ENCODE measurements around the gene ASB7. TPM values are rescaled to one million over a fixed set of nuclear protein-coding genes. Genes with fewer than 3 reads are reported as not detected.
A peak's percentile ranks its signal among the peaks of the same experiment; 100 is the strongest.
"Not testable (repeated sequence)": the region's sequence is repeated elsewhere in the genome, so short reads cannot be mapped to it uniquely, and the experiment has no call there.

ASB7 gene
- total RNA-seq, 3 donors from 2014 or later (not counting 1 experiment from before 2014, with no cell fraction given), result 16.1 to 23.1 (median 20.5) TPM

GRCh38 chr15:100580414-100580813, 22.0 kb upstream of the ASB7 start:
- peaks cover 0 to 7% of the 10 kb centered on the region in 2 donors for H3K9me3 Mint-ChIP-seq
- peaks cover 19 to 40% of the 10 kb centered on the region in 2 donors for H3K4me1 Mint-ChIP-seq
- no peaks in the 10 kb centered on the region for H3K27me3 Mint-ChIP-seq (ENCODE audit: low read depth in 2 of 2)
- no peak overlapping the region for H3K4me3 ChIP-seq (ENCODE audit: low read length)
- no peaks in the 10 kb centered on the region for H3K9me3 ChIP-seq (ENCODE audit: control insufficient read depth, insufficient read depth, low read length)
- H3K4me3 Mint-ChIP-seq, result no peak overlapping the region
- ATAC-seq (no peak), DNase-seq (peak in 1 of 2 donors; percentile 44)
- no peaks in the 10 kb centered on the region for H3K27me3 ChIP-seq (ENCODE audit: control insufficient read depth, insufficient read depth, low read length)
- H3K36me3 ChIP-seq (ENCODE audit: control insufficient read depth, insufficient read depth, low read length), result peaks cover 2% of the 10 kb centered on the region
- no peaks in the 10 kb centered on the region for H3K4me1 ChIP-seq (ENCODE audit: control insufficient read depth, insufficient read depth, low read length)
- intact Hi-C loops (cut with micrococcal nuclease), result no loop called here
- H3K27ac Mint-ChIP-seq, result peak overlapping the region in 1 of 2 donors; percentile 38
- WGBS (ENCODE audit: insufficient coverage), result 93% methylated on average over 4 of the region's 4 CpGs
- TF ChIP-seq CTCF (IDR thresholded peaks at IDR 0.05), result no peak
- no peak overlapping the region for H3K27ac ChIP-seq (ENCODE audit: low read length)
- no peaks in the 10 kb centered on the region for H3K36me3 Mint-ChIP-seq

GRCh38 chr15:100588638-100589242, 13.6 kb upstream of the ASB7 start:
- 100% methylated on average over 1 of the region's 1 CpG for WGBS (ENCODE audit: insufficient coverage)
- intact Hi-C loops (cut with micrococcal nuclease), result no loop called here

GRCh38 chr15:100591163-100591562, 11.2 kb upstream of the ASB7 start:
- H3K4me1 Mint-ChIP-seq, result peaks cover 21 to 31% of the 10 kb centered on the region in 2 donors
- H3K4me1 ChIP-seq (ENCODE audit: control insufficient read depth, insufficient read depth, low read length); H3K4me3 Mint-ChIP-seq; ATAC-seq; H3K4me3 ChIP-seq (ENCODE audit: low read length); DNase-seq; H3K36me3 ChIP-seq (ENCODE audit: control insufficient read depth, insufficient read depth, low read length); H3K9me3 ChIP-seq (ENCODE audit: control insufficient read depth, insufficient read depth, low read length); intact Hi-C loops (cut with micrococcal nuclease); H3K9me3 Mint-ChIP-seq; H3K27me3 ChIP-seq (ENCODE audit: control insufficient read depth, insufficient read depth, low read length); H3K27ac ChIP-seq (ENCODE audit: low read length); H3K27me3 Mint-ChIP-seq (ENCODE audit: low read depth in 2 of 2); H3K36me3 Mint-ChIP-seq; H3K27ac Mint-ChIP-seq: not testable (repeated sequence)
- 80% methylated on average over 2 of the region's 2 CpGs for WGBS (ENCODE audit: insufficient coverage)

More at GRCh38 chr15:100588638-100589242, 13.6 kb upstream of the ASB7 start:
- H3K27ac ChIP-seq (ENCODE audit: low read length), result no peak overlapping the region
- no peak overlapping the region for H3K4me3 ChIP-seq (ENCODE audit: low read length)
- Mint-ChIP-seq H3K9me3 (no peaks in the 10 kb centered on the region), H3K36me3 (no peaks in the 10 kb centered on the region), H3K27me3 (ENCODE audit: low read depth in 2 of 2) (no peaks in the 10 kb centered on the region), H3K4me3 (no peak overlapping the region), H3K27ac (no peak overlapping the region), H3K4me1 (peaks cover 26 to 36% of the 10 kb centered on the region in 2 donors)
- TF ChIP-seq CTCF (IDR thresholded peaks at IDR 0.05), result no peak
- ATAC-seq (no peak), DNase-seq (no peak)
- H3K27me3 ChIP-seq (ENCODE audit: control insufficient read depth, insufficient read depth, low read length), result no peaks in the 10 kb centered on the region
- no peaks in the 10 kb centered on the region for H3K4me1 ChIP-seq (ENCODE audit: control insufficient read depth, insufficient read depth, low read length)
- H3K9me3 ChIP-seq (ENCODE audit: control insufficient read depth, insufficient read depth, low read length), result peaks cover 2% of the 10 kb centered on the region
- H3K36me3 ChIP-seq (ENCODE audit: control insufficient read depth, insufficient read depth, low read length), result no peaks in the 10 kb centered on the region

- no peak for TF ChIP-seq CTCF (IDR thresholded peaks at IDR 0.05)
- H3K4me1 ChIP-seq (ENCODE audit: control insufficient read depth, insufficient read depth, low read length), result peaks cover 11% of the 10 kb centered on the region
- no peak overlapping the region for H3K4me3 Mint-ChIP-seq
- no peaks in the 10 kb centered on the region for H3K36me3 ChIP-seq (ENCODE audit: control insufficient read depth, insufficient read depth, low read length)
- H3K9me3 ChIP-seq (ENCODE audit: control insufficient read depth, insufficient read depth, low read length), result peaks cover 2% of the 10 kb centered on the region
- ATAC-seq, result no peak
- H3K27ac Mint-ChIP-seq, result peak overlapping the region in 1 of 2 donors; percentile 15
- H3K9me3 Mint-ChIP-seq, result no peaks in the 10 kb centered on the region
- H3K27me3 ChIP-seq (ENCODE audit: control insufficient read depth, insufficient read depth, low read length), result no peaks in the 10 kb centered on the region
- no peaks in the 10 kb centered on the region for H3K36me3 Mint-ChIP-seq
- intact Hi-C loops (cut with micrococcal nuclease), result no loop called here
- no peak overlapping the region for H3K27ac ChIP-seq (ENCODE audit: low read length)
- no peak for DNase-seq
- 83% methylated on average over 1 of the region's 2 CpGs for WGBS (ENCODE audit: insufficient coverage)
- no peak overlapping the region for H3K4me3 ChIP-seq (ENCODE audit: low read length)
- peaks cover 25 to 35% of the 10 kb centered on the region in 2 donors for H3K4me1 Mint-ChIP-seq
- no peaks in the 10 kb centered on the region for H3K27me3 Mint-ChIP-seq (ENCODE audit: low read depth in 2 of 2)
These were observed 10.6 kb upstream of the ASB7 start for GRCh38 chr15:100591835-100592234.

Data from natural killer cell (primary cell).